Activated naive CD8-positive, alpha-beta T cell treated with anti-CD3 and anti-CD28 coated beads, Interleukin-2, amount 50 U/mL, for 24 hours (primary cell): Measurements from ENCODE around the gene PREP.

Experiments used
- ATAC-seq: fragments of 150-1000 bp; cut with Tn5 transposase; one replicate; pipeline ENCODE4 v1.10.0; 2021
- DNase-seq: peaks from one replicate; pipeline ENCODE4 v3.0.0; 2021
- H3K27ac Mint-ChIP-seq: one replicate; pipeline ENCODE4 v1.8.0; 2021; ENCODE audit warnings: mild to moderate bottlenecking, mixed read lengths
- H3K27me3 Mint-ChIP-seq: one replicate; pipeline ENCODE4 v1.8.0; 2021; ENCODE audit warnings: mixed read lengths
- H3K36me3 Mint-ChIP-seq: one replicate; pipeline ENCODE4 v1.8.0; 2021; ENCODE audit warnings: low read depth, mixed read lengths
- H3K4me1 Mint-ChIP-seq: one replicate; pipeline ENCODE4 v1.8.0; 2021; ENCODE audit warnings: mixed read lengths
- H3K4me3 Mint-ChIP-seq: one replicate; pipeline ENCODE4 v1.8.0; 2021; ENCODE audit warnings: mild to moderate bottlenecking, moderate library complexity, mixed read lengths
- H3K9me3 Mint-ChIP-seq: one replicate; pipeline ENCODE4 v1.8.0; 2021; ENCODE audit warnings: mixed read lengths

Gene PREP

GRCh38 chr6:105374010-105374420 lies 28.9 kb downstream of the PREP start:
- Mint-ChIP-seq H3K27ac (no peak overlapping the region), H3K36me3 (peaks cover 33% of the 10 kb centered on the region)
- no peak for DNase-seq

GRCh38 chr6:105373481-105373880 lies 29.4 kb downstream of the PREP start:
- Mint-ChIP-seq H3K9me3 (no peaks in the 10 kb centered on the region), H3K27me3 (no peaks in the 10 kb centered on the region), H3K27ac (no peak overlapping the region), H3K4me1 (no peaks in the 10 kb centered on the region), H3K36me3 (peaks cover 37% of the 10 kb centered on the region), H3K4me3 (no peak overlapping the region)
- ATAC-seq (no peak), DNase-seq (no peak)

More at GRCh38 chr6:105374010-105374420, 28.9 kb downstream of the PREP start:
- no peaks in the 10 kb centered on the region for H3K4me1 Mint-ChIP-seq
- no peak for ATAC-seq
- no peaks in the 10 kb centered on the region for H3K27me3 Mint-ChIP-seq
- H3K4me3 Mint-ChIP-seq: no peak overlapping the region
- H3K9me3 Mint-ChIP-seq: no peaks in the 10 kb centered on the region

- H3K27ac Mint-ChIP-seq: no peak overlapping the region
Measured at GRCh38 chr6:105372849-105373182, 30.1 kb downstream of the PREP start.

GRCh38 chr6:105372142-105372848 lies 30.6 kb downstream of the PREP start:
- Mint-ChIP-seq H3K27me3 (no peaks in the 10 kb centered on the region), H3K9me3 (no peaks in the 10 kb centered on the region), H3K4me1 (no peaks in the 10 kb centered on the region), H3K4me3 (no peak overlapping the region), H3K36me3 (peaks cover 43% of the 10 kb centered on the region), H3K27ac (no peak overlapping the region)
- no peak for DNase-seq
- no peak for ATAC-seq

More at GRCh38 chr6:105372849-105373182, 30.1 kb downstream of the PREP start:
- Mint-ChIP-seq H3K4me1 (no peaks in the 10 kb centered on the region), H3K9me3 (no peaks in the 10 kb centered on the region), H3K27me3 (no peaks in the 10 kb centered on the region), H3K36me3 (peaks cover 43% of the 10 kb centered on the region), H3K4me3 (no peak overlapping the region)
- ATAC-seq (no peak), DNase-seq (no peak)

GRCh38 chr6:105370351-105370750 lies 32.5 kb downstream of the PREP start:
- peaks cover 57% of the 10 kb centered on the region for H3K36me3 Mint-ChIP-seq
- DNase-seq (no peak), ATAC-seq (no peak)
- H3K9me3 Mint-ChIP-seq: no peaks in the 10 kb centered on the region
- no peaks in the 10 kb centered on the region for H3K27me3 Mint-ChIP-seq
- H3K27ac Mint-ChIP-seq: no peak overlapping the region
- peaks cover 2% of the 10 kb centered on the region for H3K4me1 Mint-ChIP-seq
- H3K4me3 Mint-ChIP-seq: no peak overlapping the region

GRCh38 chr6:105369145-105369544 lies 33.7 kb downstream of the PREP start:
- no peaks in the 10 kb centered on the region for H3K27me3 Mint-ChIP-seq
- H3K4me1 Mint-ChIP-seq: peaks cover 3% of the 10 kb centered on the region
- DNase-seq (no peak), ATAC-seq (no peak)
- H3K9me3 Mint-ChIP-seq: no peaks in the 10 kb centered on the region
- H3K4me3 Mint-ChIP-seq: no peak overlapping the region
- no peak overlapping the region for H3K27ac Mint-ChIP-seq
- peaks cover 59% of the 10 kb centered on the region for H3K36me3 Mint-ChIP-seq

GRCh38 chr6:105364243-105364642 lies 38.6 kb downstream of the PREP start:
- H3K9me3 Mint-ChIP-seq: no peaks in the 10 kb centered on the region
- ATAC-seq (no peak), DNase-seq (no peak)
- no peak overlapping the region for H3K27ac Mint-ChIP-seq
- peaks cover 12% of the 10 kb centered on the region for H3K4me1 Mint-ChIP-seq
- no peak overlapping the region for H3K4me3 Mint-ChIP-seq
- no peaks in the 10 kb centered on the region for H3K27me3 Mint-ChIP-seq
- H3K36me3 Mint-ChIP-seq: peaks cover 46% of the 10 kb centered on the region

- ATAC-seq (no peak), DNase-seq (no peak)
- H3K4me3 Mint-ChIP-seq: no peak overlapping the region
- H3K27ac Mint-ChIP-seq: no peak overlapping the region
- no peaks in the 10 kb centered on the region for H3K9me3 Mint-ChIP-seq
- H3K27me3 Mint-ChIP-seq: no peaks in the 10 kb centered on the region
- peaks cover 44% of the 10 kb centered on the region for H3K36me3 Mint-ChIP-seq
- H3K4me1 Mint-ChIP-seq: peaks cover 16% of the 10 kb centered on the region
Measured at GRCh38 chr6:105363100-105363754, 39.7 kb downstream of the PREP start.

- H3K27me3 Mint-ChIP-seq: no peaks in the 10 kb centered on the region
- no peak overlapping the region for H3K27ac Mint-ChIP-seq
- H3K9me3 Mint-ChIP-seq: peaks cover 4% of the 10 kb centered on the region
- DNase-seq: no peak
- H3K36me3 Mint-ChIP-seq: peaks cover 49% of the 10 kb centered on the region
- ATAC-seq: no peak
- peaks cover 14% of the 10 kb centered on the region for H3K4me1 Mint-ChIP-seq
- no peak overlapping the region for H3K4me3 Mint-ChIP-seq
Measured at GRCh38 chr6:105359419-105360370, 43.2 kb downstream of the PREP start.

GRCh38 chr6:105357165-105357564 lies 45.7 kb downstream of the PREP start:
- Mint-ChIP-seq H3K4me3 (no peak overlapping the region), H3K4me1 (peaks cover 12% of the 10 kb centered on the region), H3K36me3 (peaks cover 51% of the 10 kb centered on the region), H3K27me3 (no peaks in the 10 kb centered on the region), H3K27ac (no peak overlapping the region), H3K9me3 (peaks cover 4% of the 10 kb centered on the region)
- ATAC-seq (no peak), DNase-seq (no peak)

- Mint-ChIP-seq H3K27ac (no peak overlapping the region), H3K36me3 (peaks cover 49% of the 10 kb centered on the region), H3K4me1 (no peaks in the 10 kb centered on the region), H3K27me3 (no peaks in the 10 kb centered on the region), H3K9me3 (peaks cover 4% of the 10 kb centered on the region), H3K4me3 (no peak overlapping the region)
- DNase-seq (no peak), ATAC-seq (no peak)
Measured at GRCh38 chr6:105352037-105352617, 50.8 kb downstream of the PREP start.

- Mint-ChIP-seq H3K27ac (no peak overlapping the region), H3K9me3 (no peaks in the 10 kb centered on the region), H3K4me3 (no peak overlapping the region), H3K36me3 (peaks cover 48% of the 10 kb centered on the region), H3K4me1 (no peaks in the 10 kb centered on the region), H3K27me3 (no peaks in the 10 kb centered on the region)
- DNase-seq (no peak), ATAC-seq (no peak)
Measured at GRCh38 chr6:105348897-105349296, 54.0 kb downstream of the PREP start.

- H3K9me3 Mint-ChIP-seq: no peaks in the 10 kb centered on the region
- H3K4me1 Mint-ChIP-seq: peaks cover under 1% of the 10 kb centered on the region
- peaks cover 46% of the 10 kb centered on the region for H3K36me3 Mint-ChIP-seq
- no peak overlapping the region for H3K27ac Mint-ChIP-seq
- DNase-seq: no peak
- H3K27me3 Mint-ChIP-seq: no peaks in the 10 kb centered on the region
- no peak overlapping the region for H3K4me3 Mint-ChIP-seq
- ATAC-seq: no peak
Measured at GRCh38 chr6:105346052-105346451, 56.8 kb downstream of the PREP start.

GRCh38 chr6:105345506-105345905 lies 57.4 kb downstream of the PREP start:
- Mint-ChIP-seq H3K4me3 (no peak overlapping the region), H3K9me3 (no peaks in the 10 kb centered on the region), H3K4me1 (peaks cover 2% of the 10 kb centered on the region), H3K27me3 (no peaks in the 10 kb centered on the region), H3K27ac (no peak overlapping the region), H3K36me3 (peaks cover 46% of the 10 kb centered on the region)
- ATAC-seq (no peak), DNase-seq (no peak)
